Stimulated activated CD8-positive, alpha-beta memory T cell treated with anti-CD3 and anti-CD28 coated beads, Interleukin-15, amount 100 ng/mL, for 48 hours (primary cell): Measurements from ENCODE around the gene NUBP2.

Experiments used
- DNase-seq, 2 donors: peaks; one replicate each; pipeline ENCODE4 v3.0.0-alpha.2; 2020; ENCODE audit warnings: low read depth in 2 of 2

NUBP2 gene

GRCh38 chr16:1809281-1809801 is 26.6 kb downstream of the NUBP2 start:
- DNase-seq: no peak

- DNase-seq: no peak
Observed at GRCh38 chr16:1810106-1810505, 27.3 kb downstream of the NUBP2 start.

GRCh38 chr16:1810536-1810935 is 27.8 kb downstream of the NUBP2 start:
- no peak for DNase-seq

DNA sequence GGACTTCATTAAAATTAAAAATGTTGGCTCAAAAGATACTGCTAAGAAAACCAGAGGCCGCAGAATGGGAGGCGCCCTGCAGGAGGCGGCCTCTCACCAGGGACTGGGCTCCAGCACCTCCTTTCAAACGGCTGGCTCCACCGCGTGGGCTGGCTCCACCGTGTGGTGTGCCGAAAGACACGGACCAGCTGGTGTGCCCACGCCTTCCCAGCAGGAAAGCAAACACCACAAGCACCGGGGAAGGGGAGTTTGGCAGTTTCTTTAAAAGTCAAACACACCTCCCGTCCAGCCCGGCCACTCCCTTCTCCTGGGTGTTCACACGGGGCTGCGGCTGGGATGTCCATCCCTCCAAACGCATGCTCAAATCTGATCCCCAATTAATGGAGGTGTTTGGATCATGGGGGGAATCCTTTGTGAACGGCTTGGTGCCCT is 30.0 kb downstream of the NUBP2 start:
- peak; percentile 38 to 49 for DNase-seq

- DNase-seq: no peak
Observed at GRCh38 chr16:1815461-1815860, 32.7 kb downstream of the NUBP2 start.

DNA sequence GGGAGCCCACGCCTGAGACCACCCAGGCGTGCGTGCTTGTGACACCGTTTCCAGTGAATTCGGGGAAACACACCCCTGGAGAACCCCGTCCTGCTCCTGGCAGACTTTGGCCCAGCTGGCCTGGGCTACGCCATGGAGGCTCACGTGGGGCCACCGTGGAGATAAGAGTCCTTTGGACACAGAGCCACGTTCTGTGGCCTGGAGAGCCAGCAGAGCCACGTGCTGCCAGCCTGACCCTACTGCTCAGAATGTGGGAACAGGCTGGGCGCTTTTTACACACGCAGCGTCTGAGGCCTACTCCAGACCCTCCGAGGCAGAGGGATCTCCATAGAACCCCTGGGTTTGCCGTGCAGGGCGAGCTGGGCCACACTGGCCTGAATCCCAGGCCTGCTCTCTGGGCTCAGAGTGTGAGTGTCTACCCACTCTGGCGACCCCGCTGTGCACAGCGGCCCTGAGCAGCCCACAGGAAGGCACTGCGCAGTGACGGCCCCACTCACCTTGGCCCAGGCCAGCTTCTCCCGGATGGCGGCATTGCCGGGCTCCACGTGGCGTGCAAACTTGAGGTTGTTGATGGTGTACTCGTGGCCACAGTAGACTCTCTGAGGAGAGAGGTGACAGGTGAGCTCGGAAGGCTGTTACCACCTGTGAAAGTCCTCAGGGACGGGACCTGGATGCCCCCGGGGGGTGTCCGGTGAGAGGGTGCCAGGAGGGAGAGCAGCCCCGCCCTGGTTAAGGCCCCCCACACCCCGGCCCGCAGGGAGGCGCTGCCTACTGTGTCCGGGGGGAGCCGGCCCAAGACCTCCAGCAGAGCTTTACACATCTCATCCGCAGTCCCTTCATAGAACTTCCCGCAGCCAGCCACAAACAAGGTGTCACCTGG is 33.9 kb downstream of the NUBP2 start:
- DNase-seq: no peak

DNA sequence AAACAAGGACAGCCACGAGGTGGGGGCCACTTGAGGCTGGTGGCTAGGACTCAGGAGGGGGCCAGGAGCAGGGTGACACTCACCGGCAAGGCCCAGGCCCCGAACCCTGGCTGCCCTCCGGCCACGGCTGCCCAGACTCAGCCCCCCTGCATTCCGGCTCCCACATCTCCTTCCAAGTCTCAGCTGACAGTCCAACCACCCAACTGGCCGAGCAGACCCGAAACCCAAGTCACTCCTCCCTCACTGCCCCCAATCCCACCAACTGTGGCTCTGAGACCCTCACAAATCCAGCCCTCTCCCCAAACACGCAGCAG is 34.5 kb downstream of the NUBP2 start:
- no peak for DNase-seq

DNA sequence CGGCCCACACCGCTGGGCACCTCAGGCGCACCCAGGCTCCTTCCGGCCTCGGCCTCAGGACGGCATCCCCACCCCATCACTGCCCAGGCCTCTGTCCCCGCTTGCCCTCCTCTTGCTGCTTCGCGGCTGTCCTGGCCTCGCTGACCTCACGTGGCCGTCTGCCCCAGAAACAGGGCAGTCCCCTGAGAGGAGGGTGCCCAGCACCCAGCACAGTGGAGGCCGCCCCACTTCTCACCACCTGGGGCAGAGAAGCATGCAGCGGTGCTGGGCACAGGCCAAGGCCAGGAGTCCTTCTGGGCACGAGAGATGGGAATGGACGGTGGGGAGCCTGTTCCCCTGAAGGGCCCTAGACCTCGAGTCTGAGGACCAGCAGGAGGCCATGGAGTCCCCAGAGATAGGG is 35.0 kb downstream of the NUBP2 start:
- DNase-seq: no peak

DNA sequence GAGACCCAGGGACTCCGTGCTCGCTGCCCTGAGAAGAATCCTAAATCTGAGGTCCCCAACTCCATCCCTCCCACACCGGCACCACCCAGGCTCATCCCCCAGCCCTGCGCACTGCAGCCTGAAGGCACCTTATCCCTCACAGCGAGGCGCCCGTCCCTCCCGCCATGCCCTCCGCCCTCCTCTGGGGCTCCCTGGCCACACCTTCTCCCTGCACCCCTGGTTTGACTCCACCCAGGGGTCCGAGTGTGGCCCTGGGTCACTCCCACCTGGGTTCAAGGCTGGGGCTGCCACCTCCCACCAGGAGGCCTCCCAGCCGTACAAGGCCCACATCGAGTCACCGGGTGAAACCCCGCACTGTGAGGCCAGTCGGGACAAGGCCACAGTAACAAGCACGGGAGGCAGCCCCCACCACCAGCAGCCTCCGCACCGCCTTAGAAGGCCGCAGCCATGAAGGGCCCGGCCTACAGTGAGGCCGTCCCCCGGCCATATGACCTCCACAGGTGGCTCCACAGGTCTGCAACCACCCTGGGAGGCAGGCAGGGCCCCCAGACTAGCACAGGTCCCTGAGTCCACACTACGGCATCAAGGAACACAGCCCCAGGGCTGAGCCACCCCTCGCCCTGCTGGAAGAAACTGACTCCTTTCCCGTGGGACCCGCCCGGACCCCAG is 35.6 kb downstream of the NUBP2 start:
- no peak for DNase-seq

GRCh38 chr16:1818873-1819525 is 36.2 kb downstream of the NUBP2 start:
- no peak for DNase-seq

DNA sequence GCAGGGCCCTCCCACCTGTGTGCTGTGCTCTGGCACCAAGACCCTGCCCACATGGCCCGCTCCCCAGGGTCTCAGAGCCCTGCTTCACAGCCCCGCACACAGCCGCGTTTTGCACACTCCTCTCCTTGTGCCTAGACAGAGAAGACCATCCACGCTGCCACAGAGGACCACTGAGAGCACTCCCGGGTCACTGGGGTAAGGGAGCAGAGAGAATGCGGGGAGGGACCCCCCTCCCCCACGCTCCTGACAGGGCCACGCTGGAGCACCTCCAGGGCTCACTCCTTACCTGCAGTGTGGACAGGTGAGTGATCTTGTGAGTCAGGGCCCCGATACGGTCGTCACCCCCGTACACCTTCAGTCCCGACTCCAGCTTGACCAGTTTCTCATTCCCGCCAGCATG is 36.9 kb downstream of the NUBP2 start:
- DNase-seq: no peak

GRCh38 chr16:1820096-1820945 is 37.6 kb downstream of the NUBP2 start:
- no peak for DNase-seq

DNA sequence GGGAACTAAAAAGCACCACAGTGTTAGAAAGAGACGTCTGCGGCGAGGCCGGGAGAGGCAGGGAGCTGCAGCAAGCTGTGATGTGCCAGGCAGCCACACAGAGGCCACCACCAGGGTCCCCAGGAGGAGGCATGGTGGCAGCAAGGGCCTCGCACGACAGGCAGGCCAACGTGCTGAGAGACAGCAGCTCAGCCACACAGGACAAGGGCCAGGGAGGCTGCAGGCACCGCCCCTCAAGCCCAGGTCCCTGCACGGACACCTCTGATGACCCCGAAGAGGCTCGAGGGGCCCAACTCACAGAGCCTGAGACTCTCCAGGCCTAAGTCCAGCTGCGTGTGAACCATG is 38.2 kb downstream of the NUBP2 start:
- no peak for DNase-seq

- DNase-seq: no peak
Observed at GRCh38 chr16:1821861-1822611, 39.3 kb downstream of the NUBP2 start.

GRCh38 chr16:1822801-1823200 is 40.0 kb downstream of the NUBP2 start:
- no peak for DNase-seq

- DNase-seq: no peak
Observed at GRCh38 chr16:1823821-1824220, 41.1 kb downstream of the NUBP2 start.

DNA sequence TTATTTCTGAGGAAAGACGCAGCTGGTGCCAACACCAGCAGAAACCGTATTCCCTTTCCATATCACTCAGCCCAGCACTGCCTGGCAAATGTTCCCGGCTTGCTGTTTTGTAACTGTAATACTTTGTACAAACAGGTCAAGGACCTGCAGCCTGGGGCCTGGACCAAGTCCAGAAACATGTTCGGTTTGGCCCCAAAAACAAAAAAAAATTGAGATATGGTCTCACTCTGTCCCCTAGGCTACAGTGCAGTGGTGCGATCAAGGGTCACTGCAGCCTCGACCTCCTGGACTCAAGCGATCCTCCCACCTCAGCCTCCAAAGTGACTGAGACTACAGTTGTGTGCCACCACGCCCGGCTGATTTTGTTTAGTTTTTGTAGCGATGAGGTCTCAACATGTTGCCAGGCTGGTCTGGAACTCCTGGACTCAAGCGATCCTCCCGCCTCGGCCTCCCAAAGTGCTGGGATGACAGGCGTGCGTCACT is 42.7 kb downstream of the NUBP2 start:
- no peak for DNase-seq

GRCh38 chr16:1825864-1826690 is 43.3 kb downstream of the NUBP2 start:
- peak; percentile 59 to 65 for DNase-seq

GRCh38 chr16:1826691-1827573 is 44.2 kb downstream of the NUBP2 start, which contains the start of the genes FAHD1 and HAGH:
FAHD1 (plus strand) TSS chr16:1827206; CDS start chr16:1827239, 33 bp downstream.
HAGH (minus strand) TSS chr16:1826825; CDS start chr16:1826787, 38 bp downstream.
- DNase-seq: peak; percentile 78 to 83
